Epithelial cell of proximal tubule (primary cell): Measurements from ENCODE around the gene ARL4A. TPM values are rescaled to one million over a fixed set of nuclear protein-coding genes. Genes with fewer than 3 reads are reported as not detected.

Experiments
- DNase-seq: peaks from one replicate; pipeline ENCODE4 v3.0.0-alpha.2; 2011; ENCODE audit warnings: low read depth
- H3K4me3 ChIP-seq: 2 replicates; pipeline ENCODE4 v1.5.1; 2011; ENCODE audit warnings: low read depth, mild to moderate bottlenecking, low read length
- CTCF ChIP-seq: conservative IDR thresholded peaks from 2 replicates; pipeline ENCODE4 v1.5.1; 2012; ENCODE audit warnings: low read depth, mild to moderate bottlenecking, low read length
- total RNA-seq: library from RNA; depleted of rRNA; stranded (reverse); fragments of >200 nt; gene quantifications from 2 replicates; pipeline ENCODE4 v1.2.3, GENCODE V29; 2015

Gene ARL4A
- total RNA-seq: 22.1 and 35.6 TPM in 2 replicates

- peak; percentile 39 for TF ChIP-seq CTCF
- peak; percentile 84 for DNase-seq
- H3K4me3 ChIP-seq: peak within 1 kb of the TSS; percentile 87
Observed at GRCh38 chr7:12686891-12687717, at the start of gene ARL4A. Gene ARL4A (plus strand): TSS chr7:12687633. CDS start chr7:12688255, 622 bp downstream.

- no peak overlapping the region for H3K4me3 ChIP-seq
- no peak for TF ChIP-seq CTCF
- DNase-seq: no peak
Observed at GRCh38 chr7:12637819-12638592, 49.4 kb upstream of the ARL4A start.

- no peak overlapping the region for H3K4me3 ChIP-seq
- peak; percentile 48 for TF ChIP-seq CTCF
- no peak for DNase-seq
Observed at GRCh38 chr7:12638851-12639456, 48.5 kb upstream of the ARL4A start.

- no peak overlapping the region for H3K4me3 ChIP-seq
- DNase-seq: no peak
- no peak for TF ChIP-seq CTCF
Observed at GRCh38 chr7:12640299-12641096, 46.9 kb upstream of the ARL4A start.

- DNase-seq: no peak
- no peak for TF ChIP-seq CTCF
- no peak overlapping the region for H3K4me3 ChIP-seq
Observed at GRCh38 chr7:12641196-12641595, 46.2 kb upstream of the ARL4A start.

GRCh38 chr7:12642508-12642907 lies 44.9 kb upstream of the ARL4A start:
- no peak for DNase-seq
- no peak for TF ChIP-seq CTCF
- H3K4me3 ChIP-seq: no peak overlapping the region
